Measurements from ENCODE around the gene OR10G2. TPM values are rescaled to one million over a fixed set of nuclear protein-coding genes. Genes with fewer than 3 reads are reported as not detected.
A peak's percentile ranks its signal among the peaks of the same experiment; 100 is the strongest.

OR10G2 gene
- total RNA-seq, 2 donors from 2014 or later = not detected

DNA sequence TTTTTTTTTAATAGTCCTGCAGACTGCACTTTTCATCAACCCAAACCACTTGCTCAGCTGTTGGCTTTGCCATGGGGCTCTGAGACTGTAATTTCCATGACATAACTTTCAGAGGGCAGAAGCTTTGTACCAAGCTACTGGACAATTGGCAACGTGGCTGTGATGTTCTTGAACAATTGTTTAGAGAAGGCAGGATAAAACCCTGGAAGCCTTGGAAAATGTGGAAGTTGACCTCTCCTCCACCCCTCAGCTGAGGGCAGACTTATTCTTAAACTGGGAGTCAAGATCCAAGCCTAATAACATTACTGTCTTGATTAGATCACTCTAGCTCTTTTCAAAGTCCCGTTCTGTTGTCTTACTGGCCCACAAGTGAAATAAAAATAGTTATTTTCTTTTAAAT, 36.6 kb upstream of the OR10G2 start:
- no peaks in the 10 kb centered on the region for H3K27me3 ChIP-seq
- no peaks in the 10 kb centered on the region for H3K36me3 ChIP-seq
- no peak overlapping the region for H3K4me3 ChIP-seq
- H3K9ac ChIP-seq (ENCODE audit: low read depth in 2 of 2, low read length in 2 of 2) = no peak overlapping the region
- intact Hi-C loops (cut with DNase I) = no loop called here
- TF ChIP-seq CTCF (IDR thresholded peaks at IDR 0.05) = no peak
- no peak for DNase-seq
- no peaks in the 10 kb centered on the region for H3K9me3 ChIP-seq
- H3K27ac ChIP-seq = no peak overlapping the region
- H3K4me1 ChIP-seq = no peaks in the 10 kb centered on the region

- no peak overlapping the region for H3K9ac ChIP-seq (ENCODE audit: low read depth in 2 of 2, low read length in 2 of 2)
- H3K27ac ChIP-seq = no peak overlapping the region
- H3K27me3 ChIP-seq = no peaks in the 10 kb centered on the region
- intact Hi-C loops (cut with DNase I) = no loop called here
- no peak for TF ChIP-seq CTCF (IDR thresholded peaks at IDR 0.05)
- no peak overlapping the region for H3K4me3 ChIP-seq
- no peaks in the 10 kb centered on the region for H3K36me3 ChIP-seq
- no peak for DNase-seq
- H3K4me1 ChIP-seq = no peaks in the 10 kb centered on the region
- H3K9me3 ChIP-seq = no peaks in the 10 kb centered on the region
Measured at GRCh38 chr14:21669284-21669683, 34.5 kb upstream of the OR10G2 start.

GRCh38 chr14:21668377-21668776, 33.6 kb upstream of the OR10G2 start:
- no peaks in the 10 kb centered on the region for H3K9me3 ChIP-seq
- intact Hi-C loops (cut with DNase I) = no loop called here
- no peak overlapping the region for H3K9ac ChIP-seq (ENCODE audit: low read depth in 2 of 2, low read length in 2 of 2)
- H3K27me3 ChIP-seq = no peaks in the 10 kb centered on the region
- H3K4me1 ChIP-seq = no peaks in the 10 kb centered on the region
- no peak for TF ChIP-seq CTCF (IDR thresholded peaks at IDR 0.05)
- no peak overlapping the region for H3K27ac ChIP-seq
- H3K36me3 ChIP-seq = no peaks in the 10 kb centered on the region
- no peak overlapping the region for H3K4me3 ChIP-seq
- DNase-seq = no peak

DNA sequence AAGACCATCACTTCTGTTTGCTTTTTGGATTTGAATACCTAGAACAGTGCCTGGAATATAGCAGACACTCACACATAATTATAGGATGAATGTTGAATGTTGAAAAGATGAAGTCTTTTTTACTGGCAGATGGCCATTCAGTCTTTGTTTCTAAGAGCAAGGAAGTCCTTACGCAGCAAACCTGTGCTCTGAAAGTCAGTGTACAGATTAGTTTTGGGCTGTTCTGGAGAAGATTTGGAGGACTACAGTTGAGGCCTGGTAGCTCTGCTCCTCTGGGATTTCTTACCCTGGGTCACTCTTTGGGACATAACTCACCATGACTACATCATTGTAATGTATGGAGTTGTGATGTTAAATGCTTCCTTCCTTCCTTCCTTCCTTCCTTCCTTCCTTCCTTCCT, 22.2 kb upstream of the OR10G2 start:
- Histone ChIP-seq H3K36me3 (no peaks in the 10 kb centered on the region), H3K9me3 (no peaks in the 10 kb centered on the region), H3K4me1 (no peaks in the 10 kb centered on the region), H3K9ac (ENCODE audit: low read depth in 2 of 2, low read length in 2 of 2) (no peak overlapping the region), H3K4me3 (no peak overlapping the region), H3K27me3 (no peaks in the 10 kb centered on the region), H3K27ac (no peak overlapping the region)
- TF ChIP-seq CTCF (IDR thresholded peaks at IDR 0.05) = no peak
- no peak for DNase-seq
- intact Hi-C loops (cut with DNase I) = no loop called here

DNA sequence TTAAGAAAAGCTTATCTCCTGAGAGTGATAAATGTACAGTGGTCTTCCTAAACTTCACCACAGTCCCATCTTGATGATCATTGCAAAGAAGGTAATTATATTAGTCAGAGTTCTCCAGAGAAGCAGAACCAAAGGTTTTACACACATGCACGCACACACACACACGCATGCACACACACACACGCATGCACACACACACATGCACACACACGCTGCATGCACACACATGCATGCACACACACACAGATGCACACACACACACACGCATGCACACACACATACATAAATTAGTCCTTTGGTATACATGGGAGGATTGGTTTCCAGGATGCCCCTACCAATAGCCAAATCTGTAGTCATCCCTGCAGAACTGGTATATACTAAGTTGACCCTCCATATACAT, 19.5 kb upstream of the OR10G2 start:
- H3K36me3 ChIP-seq = no peaks in the 10 kb centered on the region

More for the DNA sequence above, 19.5 kb upstream of the OR10G2 start:
- Histone ChIP-seq H3K27ac (peak overlapping the region; percentile 7), H3K9me3 (no peaks in the 10 kb centered on the region), H3K9ac (ENCODE audit: low read depth in 2 of 2, low read length in 2 of 2) (no peak overlapping the region), H3K4me3 (no peak overlapping the region), H3K4me1 (no peaks in the 10 kb centered on the region), H3K27me3 (no peaks in the 10 kb centered on the region)
- no peak for DNase-seq
- no peak for TF ChIP-seq CTCF (IDR thresholded peaks at IDR 0.05)
- intact Hi-C loops (cut with DNase I) = no loop called here

Data from colonic mucosa (tissue), 4 donors.